HG03354 (cell line): Measurements from ENCODE around the gene PLEKHA7.

ENCODE experiments used
- ATAC-seq: cut with Tn5 transposase; IDR thresholded peaks from one replicate; pipeline ENCODE4 v1.9.1; 2021; ENCODE audit warnings: mild to moderate bottlenecking; ENCODE audit not compliant: unreplicated experiment, poor library complexity, severe bottlenecking

PLEKHA7 gene

DNA sequence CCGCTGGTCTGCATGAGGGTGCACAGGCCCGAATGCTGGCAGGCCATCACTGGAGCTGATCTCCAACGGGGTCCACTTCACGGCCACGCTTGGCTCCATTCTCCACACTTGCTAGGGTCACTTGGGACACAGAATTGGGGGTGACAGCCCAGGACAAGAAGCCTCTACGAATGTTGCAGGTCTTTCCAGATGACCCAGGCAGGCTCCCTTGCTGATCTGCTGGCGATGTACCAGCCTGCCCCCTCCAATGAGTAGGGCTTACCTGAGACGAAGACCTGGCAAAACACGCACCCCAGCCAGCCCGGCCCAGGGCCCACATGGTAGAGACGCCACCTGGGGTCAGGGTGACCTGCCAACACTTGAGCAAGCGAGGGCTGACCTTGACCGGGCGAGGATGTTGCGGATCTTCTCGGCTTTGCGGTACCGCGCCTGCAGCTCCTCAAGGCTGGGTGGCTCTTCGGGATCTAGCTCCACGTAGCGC is 230.9 kb downstream of the PLEKHA7 start:
- no peak for ATAC-seq

DNA sequence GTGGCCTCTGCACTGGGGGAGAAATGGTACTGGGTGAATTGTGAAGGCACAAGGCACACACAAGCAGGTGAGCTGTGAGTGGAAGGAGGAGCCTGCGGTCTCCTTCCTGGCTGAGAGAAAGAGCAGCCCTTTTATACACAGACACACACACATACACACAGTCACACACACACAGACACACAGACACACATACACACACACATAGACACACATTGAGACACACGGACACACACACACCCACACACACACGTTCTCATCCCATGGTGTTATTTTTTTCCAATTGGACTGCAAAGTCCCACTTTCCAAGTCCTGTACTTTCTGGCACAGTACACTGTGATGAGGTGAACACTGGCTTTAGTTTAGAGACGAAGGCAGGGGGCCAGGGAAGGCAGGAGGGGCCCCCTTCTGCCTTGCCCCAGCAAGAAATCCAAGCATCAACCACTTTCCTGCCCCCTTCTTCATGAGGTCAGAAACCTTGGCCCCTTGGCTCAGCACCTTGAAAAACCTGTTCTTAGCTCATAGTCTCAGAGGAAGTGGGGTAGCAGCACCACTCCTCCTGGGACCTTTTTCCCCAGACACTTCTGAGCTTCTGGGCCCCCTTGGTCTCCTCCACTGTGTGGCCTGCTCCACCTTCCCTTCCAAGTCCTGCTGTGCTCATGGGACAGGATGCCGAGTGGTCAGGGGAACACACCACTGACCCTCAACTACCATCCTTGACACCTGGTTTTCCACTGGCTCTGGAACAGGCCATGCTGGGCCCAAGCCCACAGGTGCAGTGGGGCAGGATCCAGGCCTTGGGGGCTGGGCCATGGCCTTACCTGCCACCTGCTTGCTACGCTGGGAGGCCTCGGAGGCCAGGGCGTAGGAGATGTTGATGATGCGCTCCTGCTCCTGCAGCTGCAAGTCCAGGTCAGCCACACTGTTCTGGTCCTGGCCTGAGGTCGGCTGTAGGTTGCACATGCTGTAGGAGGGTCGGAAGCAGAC is 232.0 kb downstream of the PLEKHA7 start:
- ATAC-seq, result no peak

DNA sequence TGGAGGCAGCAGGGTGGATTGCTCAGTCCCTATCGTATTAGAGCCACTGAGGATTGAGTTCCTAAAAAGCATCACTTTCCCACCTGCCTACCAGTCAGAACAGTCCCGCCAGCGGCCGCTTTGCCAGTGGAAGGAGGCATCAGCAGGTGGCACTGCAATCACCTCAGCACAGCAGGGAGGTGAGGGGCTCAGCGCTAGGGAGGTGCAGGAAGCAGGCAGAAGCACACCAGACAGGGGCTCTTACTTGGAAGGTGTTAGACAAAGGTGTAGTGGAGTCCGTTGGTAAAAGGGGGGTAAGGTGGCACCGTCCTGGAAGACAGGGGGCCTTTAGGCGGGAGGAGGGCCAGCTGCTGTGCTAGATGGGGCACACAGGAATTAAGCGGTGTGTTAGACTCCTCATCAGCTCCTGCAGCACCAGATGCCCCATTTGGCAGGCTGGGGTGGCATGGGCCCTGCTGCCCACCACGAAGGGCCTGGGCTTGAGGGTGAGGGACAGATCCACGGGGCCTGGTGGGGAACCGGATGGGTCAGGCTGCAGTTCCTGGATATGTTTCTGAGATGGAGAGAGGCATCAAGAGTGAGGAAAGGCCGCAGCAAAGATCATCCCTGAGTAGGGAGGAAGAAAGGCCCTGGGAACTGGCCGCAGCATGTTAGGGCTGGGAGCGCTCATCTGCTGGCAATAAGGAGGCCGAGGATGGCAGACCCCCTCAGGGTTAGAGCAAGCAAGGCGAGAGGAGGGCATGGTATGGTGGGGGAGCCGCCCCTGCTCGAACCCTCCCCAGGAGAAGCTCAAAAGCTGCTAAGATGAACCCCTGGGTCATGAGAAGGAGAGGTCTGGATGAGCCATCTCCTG is 233.3 kb downstream of the PLEKHA7 start:
- no peak for ATAC-seq

- no peak for ATAC-seq
Measured at GRCh38 chr11:16780146-16780545, 234.1 kb downstream of the PLEKHA7 start.

- no peak for ATAC-seq
Measured at GRCh38 chr11:16779436-16779835, 234.8 kb downstream of the PLEKHA7 start.

DNA sequence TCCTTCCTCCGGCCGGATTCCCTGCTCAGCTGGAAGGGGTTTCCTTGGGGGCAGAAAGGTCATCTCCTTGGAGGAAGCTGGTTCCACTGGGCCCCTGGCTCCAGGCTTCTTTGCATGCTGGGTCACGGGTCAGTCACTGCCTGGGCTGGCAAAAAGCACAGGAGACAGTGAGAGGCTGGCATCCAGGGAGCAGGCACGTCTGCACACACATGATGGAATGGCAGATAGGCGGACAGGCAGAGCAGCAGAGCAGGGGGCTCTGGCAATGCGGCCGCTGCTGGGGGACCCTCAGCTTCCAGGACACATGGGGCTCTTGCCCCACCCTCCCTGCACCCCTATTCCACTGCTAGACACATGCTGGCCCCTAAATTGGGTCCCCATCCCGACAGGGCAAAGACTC is 235.3 kb downstream of the PLEKHA7 start:
- ATAC-seq, result no peak

GRCh38 chr11:16778286-16778685 is 235.9 kb downstream of the PLEKHA7 start:
- no peak for ATAC-seq

DNA sequence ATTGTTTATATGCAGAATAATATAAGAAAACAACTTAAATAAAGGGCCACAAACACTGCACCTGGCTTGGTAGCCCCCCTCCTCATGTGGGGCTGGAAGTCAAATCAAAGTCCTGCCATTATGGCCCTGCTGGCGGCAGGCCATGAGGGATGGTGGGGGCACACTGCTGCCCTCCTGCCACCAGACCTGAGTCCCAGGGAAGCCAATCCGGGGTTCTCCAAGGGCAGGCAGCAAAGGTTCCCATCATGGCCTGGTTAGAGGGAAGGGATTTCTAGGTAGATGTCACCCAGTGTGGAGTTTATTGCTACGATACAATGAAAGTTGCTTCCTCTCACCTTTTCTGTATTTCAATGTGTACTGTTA is 236.6 kb downstream of the PLEKHA7 start:
- no peak for ATAC-seq

- ATAC-seq, result no peak
Measured at GRCh38 chr11:16776711-16777612, 237.3 kb downstream of the PLEKHA7 start.

DNA sequence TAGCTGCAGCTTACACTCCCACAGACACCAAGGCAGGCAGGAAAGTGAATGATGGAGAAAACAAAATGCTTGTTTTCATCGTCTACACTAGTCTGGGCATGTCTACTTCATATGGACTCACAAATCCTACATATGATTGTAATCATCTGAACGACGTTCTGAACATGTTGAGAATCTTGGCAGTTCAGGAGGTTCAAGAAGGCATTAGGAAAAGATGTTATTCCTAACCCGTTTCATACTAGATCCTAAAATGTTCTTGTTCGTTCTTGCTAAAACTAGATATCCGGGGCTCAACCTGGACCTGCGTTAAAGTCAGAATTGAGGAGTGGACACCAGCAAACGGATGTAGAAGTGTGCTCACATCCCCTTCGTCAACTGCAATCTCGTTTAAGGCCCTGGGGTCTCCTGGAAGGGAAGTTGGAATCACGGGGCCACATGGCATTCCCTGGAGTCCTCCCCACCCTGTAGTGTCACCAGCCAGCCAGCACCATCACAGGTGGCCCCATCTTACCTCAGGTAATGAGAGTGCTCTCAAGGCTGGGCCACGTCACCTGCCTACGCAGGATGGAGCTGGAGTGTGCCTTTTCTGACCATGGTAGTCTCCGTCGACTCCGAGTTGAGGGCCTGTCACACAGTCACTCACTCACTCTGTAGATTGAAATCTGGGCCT is 238.5 kb downstream of the PLEKHA7 start:
- ATAC-seq, result no peak

- no peak for ATAC-seq
Measured at GRCh38 chr11:16774936-16775613, 239.1 kb downstream of the PLEKHA7 start.

DNA sequence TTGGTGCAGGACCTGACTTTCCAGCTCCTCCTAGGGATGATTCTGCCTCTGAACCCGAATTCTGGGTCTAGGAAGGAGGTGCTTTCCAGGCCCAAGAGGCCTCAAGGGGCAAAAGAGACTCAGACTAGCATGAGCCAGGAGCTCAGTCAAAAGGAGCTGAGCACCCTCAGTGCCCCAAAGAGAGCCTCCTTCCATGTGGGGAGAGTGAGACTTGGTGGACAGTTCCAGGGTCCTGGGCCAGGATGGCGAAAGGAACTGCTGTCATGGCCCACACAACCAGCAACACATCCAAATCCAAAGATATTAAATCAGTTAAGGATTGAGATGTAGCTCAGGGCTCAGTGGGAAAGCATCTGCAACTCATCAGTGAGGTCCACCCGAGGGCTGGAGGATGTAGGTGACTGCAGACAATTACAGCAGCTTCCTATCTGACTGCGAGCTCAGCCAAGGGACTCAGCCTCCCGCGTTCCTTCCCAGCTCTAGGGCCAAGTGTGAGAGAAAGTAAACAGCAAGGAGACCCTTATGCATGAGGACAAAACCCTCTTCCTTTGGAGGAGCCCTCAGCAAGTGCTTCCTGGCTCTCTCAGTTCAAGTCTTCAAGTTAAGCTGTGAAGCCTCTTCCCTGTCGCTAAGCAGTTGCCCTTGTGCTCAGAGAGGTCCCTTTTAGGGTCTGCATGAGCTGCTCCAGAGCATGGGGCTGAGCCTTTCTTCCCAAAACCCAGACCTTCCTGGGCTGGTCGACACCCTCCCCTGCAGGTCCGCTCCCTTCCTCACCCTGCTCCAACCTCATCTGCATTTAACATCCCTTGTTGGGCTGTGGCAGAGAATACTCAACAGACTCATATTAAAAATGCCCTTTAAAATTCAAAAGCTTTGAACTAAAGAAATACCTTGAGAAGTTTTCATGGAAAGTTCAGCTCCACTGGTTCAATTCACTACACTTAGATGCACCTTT is 240.0 kb downstream of the PLEKHA7 start:
- ATAC-seq, result no peak

- ATAC-seq, result no peak
Measured at GRCh38 chr11:16772141-16772512, 242.1 kb downstream of the PLEKHA7 start.

GRCh38 chr11:16771350-16772140 is 242.7 kb downstream of the PLEKHA7 start:
- ATAC-seq, result no peak

DNA sequence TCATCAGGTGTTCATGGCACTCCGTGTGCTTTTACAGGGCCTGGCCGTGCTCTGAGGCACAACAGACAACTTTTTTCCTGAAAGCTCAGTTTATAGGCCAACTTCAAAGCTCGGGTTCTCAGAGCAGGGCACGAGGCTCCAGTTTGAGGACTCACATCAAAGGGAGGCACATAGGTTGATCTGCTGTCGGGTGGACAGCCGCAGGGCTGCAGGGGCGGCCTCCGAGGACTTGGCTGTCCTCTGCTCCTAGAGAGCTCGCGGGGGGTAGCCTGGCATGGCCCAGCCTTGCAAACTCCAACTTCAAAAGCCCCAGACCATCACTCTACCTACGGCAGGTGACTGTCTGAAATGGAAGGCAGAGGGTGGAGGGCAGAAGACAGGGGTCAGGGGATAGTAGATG is 244.2 kb downstream of the PLEKHA7 start:
- ATAC-seq, result no peak

GRCh38 chr11:16769386-16769785 is 244.8 kb downstream of the PLEKHA7 start:
- ATAC-seq, result no peak

DNA sequence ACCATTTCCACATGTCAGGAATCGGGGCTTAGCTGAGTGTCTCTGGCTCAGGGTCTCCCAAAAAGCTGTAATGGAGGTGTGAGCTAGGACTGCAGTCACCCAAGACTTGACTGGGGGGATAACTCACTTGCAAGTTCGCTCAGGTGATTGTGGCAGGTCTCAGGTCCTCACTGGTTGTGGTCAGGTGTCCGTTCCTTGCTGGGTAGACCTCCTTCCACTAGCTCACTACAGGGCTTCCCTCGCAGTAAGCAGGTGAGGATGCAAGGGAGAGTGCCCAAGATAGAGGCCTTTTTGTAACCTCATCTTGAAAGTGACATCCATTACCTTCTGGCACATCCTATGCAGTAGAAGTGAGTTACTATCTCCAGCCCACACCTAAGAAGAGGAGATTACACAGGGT is 246.3 kb downstream of the PLEKHA7 start:
- ATAC-seq, result no peak
